Measurements from ENCODE around the gene MMP2. TPM values are rescaled to one million over a fixed set of nuclear protein-coding genes. Genes with fewer than 3 reads are reported as not detected.

The MMP2 gene
- total RNA-seq, 2 donors from 2014 or later, result 249 to 351 TPM

DNA sequence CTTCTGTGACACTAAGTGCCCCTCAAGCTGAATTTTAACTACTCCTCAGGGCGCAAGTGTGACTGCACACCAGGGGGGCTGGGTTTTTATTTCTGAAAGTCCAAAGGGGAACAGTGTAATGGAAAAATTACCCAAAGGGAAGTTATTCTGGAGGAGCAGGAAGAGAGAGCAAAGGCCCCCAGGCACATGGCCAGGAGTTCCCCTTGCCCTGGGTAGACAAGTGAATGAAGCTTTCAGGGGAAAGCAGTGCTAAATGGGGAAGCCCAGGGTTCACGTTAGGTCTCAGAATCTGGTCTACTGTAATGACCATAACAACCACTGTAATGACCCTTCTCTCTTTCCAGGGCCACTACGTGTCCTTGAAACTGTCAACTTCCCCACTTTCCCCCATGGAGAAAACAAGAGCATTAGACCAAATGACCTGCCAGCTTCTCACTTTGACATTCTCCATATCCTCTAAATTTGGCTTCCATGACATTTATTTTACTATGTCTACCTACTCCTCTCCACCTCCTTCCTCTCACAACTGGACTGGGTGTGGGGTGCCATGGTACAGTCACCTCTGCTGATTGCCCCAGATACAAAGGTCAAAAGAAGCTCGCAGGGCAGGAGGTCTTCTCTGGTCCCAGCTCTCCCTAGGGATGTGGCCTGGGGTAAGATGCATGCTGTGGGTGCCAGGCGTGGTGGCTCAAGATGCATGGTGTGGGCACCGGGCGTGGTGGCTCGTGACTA, 34.1 kb upstream of the MMP2 start:
- DNase-seq (ENCODE audit: low spot score) (no peak), ATAC-seq (ENCODE audit: insufficient number of reproducible peaks, low FRiP score, low read depth) (no peak)

DNA sequence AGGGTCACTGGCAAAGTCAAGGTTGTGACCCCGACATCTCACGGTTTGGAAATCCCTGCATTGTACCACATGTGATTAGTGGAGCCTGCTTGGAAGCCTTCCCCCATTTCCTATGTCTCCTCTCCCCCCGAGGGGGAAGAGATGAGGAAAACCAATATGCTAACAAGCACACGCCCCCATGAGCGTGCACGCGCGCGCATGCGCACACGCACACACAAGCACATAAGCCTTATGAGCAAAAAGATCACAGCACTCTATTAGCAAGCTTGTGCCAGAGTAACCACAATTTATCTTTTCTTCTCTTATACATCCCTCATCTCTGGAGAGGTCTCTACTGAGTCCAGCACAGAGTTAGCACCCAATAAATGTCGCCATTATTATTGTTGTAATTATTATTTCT, 31.8 kb upstream of the MMP2 start:
- ATAC-seq (ENCODE audit: insufficient number of reproducible peaks, low FRiP score, low read depth) (no peak), DNase-seq (ENCODE audit: low spot score) (no peak)
- H3K27ac ChIP-seq, result no peak overlapping the region
- H3K4me3 ChIP-seq, result no peak overlapping the region
- no peaks in the 10 kb centered on the region for H3K4me1 ChIP-seq (ENCODE audit: control insufficient read depth in 1 of 2, low read depth in 2 of 2)
- TF ChIP-seq, protein P1, sequence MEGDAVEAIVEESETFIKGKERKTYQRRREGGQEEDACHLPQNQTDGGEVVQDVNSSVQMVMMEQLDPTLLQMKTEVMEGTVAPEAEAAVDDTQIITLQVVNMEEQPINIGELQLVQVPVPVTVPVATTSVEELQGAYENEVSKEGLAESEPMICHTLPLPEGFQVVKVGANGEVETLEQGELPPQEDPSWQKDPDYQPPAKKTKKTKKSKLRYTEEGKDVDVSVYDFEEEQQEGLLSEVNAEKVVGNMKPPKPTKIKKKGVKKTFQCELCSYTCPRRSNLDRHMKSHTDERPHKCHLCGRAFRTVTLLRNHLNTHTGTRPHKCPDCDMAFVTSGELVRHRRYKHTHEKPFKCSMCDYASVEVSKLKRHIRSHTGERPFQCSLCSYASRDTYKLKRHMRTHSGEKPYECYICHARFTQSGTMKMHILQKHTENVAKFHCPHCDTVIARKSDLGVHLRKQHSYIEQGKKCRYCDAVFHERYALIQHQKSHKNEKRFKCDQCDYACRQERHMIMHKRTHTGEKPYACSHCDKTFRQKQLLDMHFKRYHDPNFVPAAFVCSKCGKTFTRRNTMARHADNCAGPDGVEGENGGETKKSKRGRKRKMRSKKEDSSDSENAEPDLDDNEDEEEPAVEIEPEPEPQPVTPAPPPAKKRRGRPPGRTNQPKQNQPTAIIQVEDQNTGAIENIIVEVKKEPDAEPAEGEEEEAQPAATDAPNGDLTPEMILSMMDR (IDR thresholded peaks at IDR 0.05), result no peak
- H3K36me3 ChIP-seq, result no peaks in the 10 kb centered on the region
- no peaks in the 10 kb centered on the region for H3K9me3 ChIP-seq
- no peaks in the 10 kb centered on the region for H3K27me3 ChIP-seq (replicated peaks; ENCODE audit: insufficient read depth)

More for the DNA sequence above, 34.1 kb upstream of the MMP2 start:
- no peak overlapping the region for H3K4me3 ChIP-seq
- no peaks in the 10 kb centered on the region for H3K9me3 ChIP-seq
- TF ChIP-seq, protein P1 (IDR thresholded peaks at IDR 0.05), result no peak
- H3K27me3 ChIP-seq (replicated peaks; ENCODE audit: insufficient read depth), result no peaks in the 10 kb centered on the region
- H3K27ac ChIP-seq, result no peak overlapping the region
- H3K4me1 ChIP-seq (ENCODE audit: control insufficient read depth in 1 of 2, low read depth in 2 of 2), result no peaks in the 10 kb centered on the region
- H3K36me3 ChIP-seq, result no peaks in the 10 kb centered on the region

DNA sequence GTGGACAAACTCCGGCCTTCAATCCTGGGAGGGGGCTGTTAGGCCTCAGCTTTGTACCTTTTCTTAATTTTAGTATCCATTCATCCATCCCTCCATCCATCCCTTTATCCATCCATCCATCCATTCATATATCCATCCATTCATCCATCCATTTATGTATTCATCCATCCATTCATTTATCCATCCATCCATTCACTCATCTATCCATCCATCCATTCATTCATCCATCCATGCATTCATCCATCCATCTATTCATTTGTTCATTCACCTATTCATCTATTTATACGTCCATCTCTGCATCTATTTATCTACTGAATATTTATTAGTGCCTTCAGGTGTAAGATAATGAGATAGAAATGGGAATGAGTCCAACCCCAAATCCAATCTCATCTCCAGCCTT, 26.0 kb upstream of the MMP2 start:
- Histone ChIP-seq H3K9me3 (no peaks in the 10 kb centered on the region), H3K27ac (no peak overlapping the region), H3K27me3 (replicated peaks; ENCODE audit: insufficient read depth) (no peaks in the 10 kb centered on the region), H3K4me3 (no peak overlapping the region), H3K4me1 (ENCODE audit: control insufficient read depth in 1 of 2, low read depth in 2 of 2) (no peaks in the 10 kb centered on the region), H3K36me3 (no peaks in the 10 kb centered on the region)
- TF ChIP-seq, protein P1 (IDR thresholded peaks at IDR 0.05), result no peak
- ATAC-seq (ENCODE audit: insufficient number of reproducible peaks, low FRiP score, low read depth) (no peak), DNase-seq (ENCODE audit: low spot score) (no peak)

DNA sequence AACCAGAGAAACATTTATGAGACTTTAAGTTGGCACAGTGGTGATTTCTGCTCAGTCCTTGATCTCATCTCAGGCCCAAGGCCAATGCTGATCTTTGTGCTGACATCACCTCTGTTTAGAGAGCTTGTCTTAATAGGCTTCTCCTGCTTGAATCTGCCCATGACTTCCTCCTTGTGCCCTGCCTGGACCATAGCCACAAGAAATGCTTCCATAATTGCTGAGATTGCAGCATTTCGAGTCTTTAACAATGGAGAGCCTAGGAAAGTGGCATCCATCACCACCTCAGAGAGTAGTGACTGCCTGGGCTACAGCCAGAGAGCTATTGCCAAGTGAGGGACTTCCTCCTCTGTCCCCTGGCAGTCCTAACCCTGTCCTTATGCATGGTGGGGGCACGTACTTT, 25.1 kb upstream of the MMP2 start:
- no peak for ATAC-seq (ENCODE audit: insufficient number of reproducible peaks, low FRiP score, low read depth)

DNA sequence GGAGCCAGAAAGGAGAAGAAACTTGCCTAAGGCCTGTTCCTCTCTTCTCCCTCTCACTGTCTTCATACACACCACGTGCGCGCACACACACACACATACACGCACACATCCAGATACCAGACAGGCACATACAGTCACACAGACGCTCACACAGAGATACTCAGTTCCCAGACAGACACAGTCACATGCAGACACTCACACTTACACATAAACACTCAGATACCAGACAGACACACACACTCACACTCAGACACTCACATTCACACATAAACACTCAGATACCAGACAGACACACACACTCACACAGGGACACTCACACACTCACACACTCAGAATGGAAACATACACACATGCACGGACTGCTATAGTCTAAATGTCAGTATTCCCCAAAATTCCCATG, 24.1 kb upstream of the MMP2 start:
- Histone ChIP-seq H3K4me3 (no peak overlapping the region), H3K4me1 (ENCODE audit: control insufficient read depth in 1 of 2, low read depth in 2 of 2) (no peaks in the 10 kb centered on the region), H3K9me3 (no peaks in the 10 kb centered on the region), H3K27me3 (replicated peaks; ENCODE audit: insufficient read depth) (no peaks in the 10 kb centered on the region), H3K27ac (no peak overlapping the region), H3K36me3 (no peaks in the 10 kb centered on the region)
- TF ChIP-seq, protein P1 (IDR thresholded peaks at IDR 0.05), result no peak
- no peak for ATAC-seq (ENCODE audit: insufficient number of reproducible peaks, low FRiP score, low read depth)
- no peak for DNase-seq (ENCODE audit: low spot score)

More for the DNA sequence above, 25.1 kb upstream of the MMP2 start:
- H3K4me1 ChIP-seq (ENCODE audit: control insufficient read depth in 1 of 2, low read depth in 2 of 2), result no peaks in the 10 kb centered on the region
- H3K4me3 ChIP-seq, result no peak overlapping the region
- DNase-seq (ENCODE audit: low spot score), result no peak
- TF ChIP-seq, protein P1 (IDR thresholded peaks at IDR 0.05), result no peak
- H3K27me3 ChIP-seq (replicated peaks; ENCODE audit: insufficient read depth), result no peaks in the 10 kb centered on the region
- H3K36me3 ChIP-seq, result no peaks in the 10 kb centered on the region
- H3K9me3 ChIP-seq, result no peaks in the 10 kb centered on the region
- H3K27ac ChIP-seq, result no peak overlapping the region

Measured in thoracic aorta (tissue), 2 donors.